Endothelial cell (in vitro differentiated cells): ENCODE data around the gene CDADC1. TPM values are rescaled to one million over a fixed set of nuclear protein-coding genes. Genes with fewer than 3 reads are reported as not detected.

Experiments
- DNase-seq: peaks from one replicate; pipeline ENCODE4 v3.0.0; 2021; ENCODE audit warnings: low spot score
- H3K27ac Mint-ChIP-seq: one replicate; pipeline ENCODE4 v1.8.0; 2021; ENCODE audit warnings: mixed read lengths, inconsistent platforms; ENCODE audit not compliant: unreplicated experiment
- H3K27me3 Mint-ChIP-seq: one replicate; pipeline ENCODE4 v1.8.0; 2021; ENCODE audit warnings: mild to moderate bottlenecking, moderate library complexity, mixed read lengths, inconsistent platforms; ENCODE audit not compliant: unreplicated experiment
- H3K36me3 Mint-ChIP-seq: one replicate; pipeline ENCODE4 v1.8.0; 2021; ENCODE audit warnings: mild to moderate bottlenecking, low read depth, mixed read lengths, inconsistent platforms; ENCODE audit not compliant: unreplicated experiment
- H3K4me1 Mint-ChIP-seq: one replicate; pipeline ENCODE4 v1.8.0; 2021; ENCODE audit warnings: mild to moderate bottlenecking, mixed read lengths, inconsistent platforms; ENCODE audit not compliant: unreplicated experiment
- H3K4me3 Mint-ChIP-seq: one replicate; pipeline ENCODE4 v1.8.0; 2021; ENCODE audit warnings: mild to moderate bottlenecking, mixed read lengths, inconsistent platforms; ENCODE audit not compliant: unreplicated experiment
- H3K9me3 Mint-ChIP-seq: one replicate; pipeline ENCODE4 v1.8.0; 2021; ENCODE audit warnings: mixed read lengths, inconsistent platforms; ENCODE audit not compliant: unreplicated experiment
- total RNA-seq: library from RNA; stranded (reverse); fragmentation: NEBNext Ultra II Directional; extraction: Animal tissue kit (Norgen Biotek cat#: 25700); gene quantifications from one replicate; pipeline ENCODE4 v1.2.1, GENCODE V29; 2021; ENCODE audit not compliant: unreplicated experiment
- TF ChIP-seq, protein P1 (sequence below): fragments of 200-600 bp; sonication (generic); IDR thresholded peaks from one replicate; pipeline ENCODE4 v1.5.0; 2021; ENCODE audit warnings: antibody characterized with exemption; ENCODE audit not compliant: unreplicated experiment

CDADC1 gene
- total RNA-seq, 1 donor from 2014 or later, result 5.1 TPM

DNA sequence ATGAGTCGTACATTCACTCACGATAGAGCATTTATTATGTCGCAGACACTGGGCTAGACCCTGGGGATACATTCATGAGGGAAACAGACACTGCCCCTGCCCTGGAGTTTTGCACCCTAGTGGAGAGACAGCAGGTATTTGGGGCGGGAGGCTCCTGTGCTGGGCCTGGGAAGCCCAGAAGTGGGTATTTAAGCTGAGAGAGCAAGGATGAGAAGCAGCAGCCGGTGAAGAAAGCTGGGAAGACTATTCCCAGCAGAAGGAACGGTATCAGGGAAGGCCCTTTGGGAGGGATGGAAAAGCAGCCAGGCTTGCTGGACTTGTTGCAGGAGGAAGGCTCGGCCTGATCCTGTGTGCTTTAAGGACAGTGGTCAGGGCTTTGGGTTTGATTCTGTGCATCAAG, 54.5 kb downstream of the CDADC1 start:
- Mint-ChIP-seq H3K4me3 (no peak overlapping the region), H3K27me3 (peaks cover 12% of the 10 kb centered on the region)

DNA sequence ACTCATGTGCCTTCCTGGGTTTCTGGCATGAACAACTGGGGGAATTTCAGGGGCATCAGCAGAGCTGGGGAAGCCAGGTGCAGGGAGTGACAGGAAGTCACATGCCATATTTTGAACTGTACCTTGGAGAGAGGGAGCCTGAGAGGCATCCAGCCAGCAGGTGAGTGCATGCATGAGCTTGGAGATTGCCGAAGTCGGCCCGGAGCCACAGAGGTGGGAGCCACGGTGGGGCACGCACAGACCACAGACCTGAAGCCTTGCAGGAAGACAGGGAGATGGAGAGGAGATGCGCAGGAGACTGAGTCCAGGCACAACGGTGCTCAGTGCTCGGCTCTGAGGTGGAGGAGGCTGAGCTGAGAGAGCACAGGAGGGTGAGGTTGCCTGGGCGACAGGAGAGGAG, 55.1 kb downstream of the CDADC1 start:
- Mint-ChIP-seq H3K27ac (no peak overlapping the region), H3K4me3 (peak overlapping the region; percentile 11), H3K9me3 (no peaks in the 10 kb centered on the region), H3K4me1 (peaks cover 6% of the 10 kb centered on the region), H3K27me3 (peaks cover 12% of the 10 kb centered on the region), H3K36me3 (no peaks in the 10 kb centered on the region)
- TF ChIP-seq, protein P1, sequence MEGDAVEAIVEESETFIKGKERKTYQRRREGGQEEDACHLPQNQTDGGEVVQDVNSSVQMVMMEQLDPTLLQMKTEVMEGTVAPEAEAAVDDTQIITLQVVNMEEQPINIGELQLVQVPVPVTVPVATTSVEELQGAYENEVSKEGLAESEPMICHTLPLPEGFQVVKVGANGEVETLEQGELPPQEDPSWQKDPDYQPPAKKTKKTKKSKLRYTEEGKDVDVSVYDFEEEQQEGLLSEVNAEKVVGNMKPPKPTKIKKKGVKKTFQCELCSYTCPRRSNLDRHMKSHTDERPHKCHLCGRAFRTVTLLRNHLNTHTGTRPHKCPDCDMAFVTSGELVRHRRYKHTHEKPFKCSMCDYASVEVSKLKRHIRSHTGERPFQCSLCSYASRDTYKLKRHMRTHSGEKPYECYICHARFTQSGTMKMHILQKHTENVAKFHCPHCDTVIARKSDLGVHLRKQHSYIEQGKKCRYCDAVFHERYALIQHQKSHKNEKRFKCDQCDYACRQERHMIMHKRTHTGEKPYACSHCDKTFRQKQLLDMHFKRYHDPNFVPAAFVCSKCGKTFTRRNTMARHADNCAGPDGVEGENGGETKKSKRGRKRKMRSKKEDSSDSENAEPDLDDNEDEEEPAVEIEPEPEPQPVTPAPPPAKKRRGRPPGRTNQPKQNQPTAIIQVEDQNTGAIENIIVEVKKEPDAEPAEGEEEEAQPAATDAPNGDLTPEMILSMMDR, result no peak
- no peak for DNase-seq

More for the DNA sequence above, 54.5 kb downstream of the CDADC1 start:
- H3K4me1 Mint-ChIP-seq, result peaks cover 6% of the 10 kb centered on the region
- TF ChIP-seq, protein P1, result no peak
- no peaks in the 10 kb centered on the region for H3K36me3 Mint-ChIP-seq
- no peak for DNase-seq
- H3K27ac Mint-ChIP-seq, result no peak overlapping the region
- no peaks in the 10 kb centered on the region for H3K9me3 Mint-ChIP-seq

DNA sequence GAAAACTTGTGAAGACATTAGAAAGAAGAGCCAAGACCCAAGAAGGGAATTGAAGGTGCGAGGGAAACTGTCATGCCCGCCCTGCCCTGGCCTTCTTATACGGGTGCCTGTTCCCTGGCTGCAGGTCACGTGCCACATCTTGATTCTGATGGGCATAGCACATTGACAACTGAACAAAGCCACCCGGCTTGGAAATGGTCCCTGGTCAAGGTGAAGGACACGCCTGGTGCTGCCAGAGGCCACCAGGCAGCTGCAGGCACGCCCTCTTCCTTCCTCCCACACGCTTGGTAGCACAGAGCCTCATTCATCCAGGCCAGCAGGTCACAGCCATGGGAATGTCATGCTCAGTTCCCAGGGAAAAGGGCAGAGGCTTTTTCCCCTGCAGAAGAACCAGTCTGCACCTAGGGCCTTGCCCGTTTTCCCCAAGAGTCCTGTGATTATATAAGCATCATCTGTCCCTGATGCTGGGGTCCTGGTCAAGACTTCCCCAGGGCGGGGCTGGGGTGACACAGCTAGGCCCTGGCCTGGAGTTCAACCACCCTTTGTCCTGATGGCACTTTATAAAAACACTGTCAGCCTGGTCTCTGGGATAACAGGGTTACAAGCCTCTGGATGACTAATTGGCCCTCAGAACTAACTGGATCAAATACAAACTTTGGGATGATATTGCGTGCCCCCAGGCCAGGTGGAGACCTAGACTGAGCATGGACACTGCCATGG, 56.0 kb downstream of the CDADC1 start:
- H3K27me3 Mint-ChIP-seq, result peaks cover 12% of the 10 kb centered on the region
- TF ChIP-seq, protein P1, result no peak
- DNase-seq, result no peak
- no peak overlapping the region for H3K27ac Mint-ChIP-seq
- H3K4me3 Mint-ChIP-seq, result no peak overlapping the region
- H3K36me3 Mint-ChIP-seq, result no peaks in the 10 kb centered on the region
- peaks cover 6% of the 10 kb centered on the region for H3K4me1 Mint-ChIP-seq
- no peaks in the 10 kb centered on the region for H3K9me3 Mint-ChIP-seq

DNA sequence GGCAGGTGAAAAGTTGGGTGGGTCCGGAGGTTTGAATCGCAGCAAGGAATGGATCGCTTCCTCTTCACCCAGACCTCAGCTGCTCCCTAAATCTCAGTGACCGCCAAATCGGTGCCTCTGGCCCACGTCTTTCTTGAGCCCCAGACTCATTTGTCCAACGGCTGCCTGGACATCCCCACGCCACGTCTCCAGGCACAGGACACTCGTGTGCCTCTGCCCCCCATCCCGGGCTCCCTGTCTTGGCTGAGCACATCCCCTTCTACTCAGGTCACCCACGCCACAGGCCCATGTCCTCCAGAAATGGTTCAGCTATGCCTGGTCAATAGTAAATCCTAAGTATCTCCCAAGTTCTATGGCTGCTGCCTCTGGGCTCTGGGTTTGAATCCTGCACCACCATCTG, 56.6 kb downstream of the CDADC1 start:
- Mint-ChIP-seq H3K9me3 (no peaks in the 10 kb centered on the region), H3K36me3 (no peaks in the 10 kb centered on the region), H3K27me3 (peaks cover 10% of the 10 kb centered on the region), H3K4me1 (peaks cover 6% of the 10 kb centered on the region), H3K4me3 (no peak overlapping the region), H3K27ac (no peak overlapping the region)
- TF ChIP-seq, protein P1, result no peak
- no peak for DNase-seq
